ENCODE measurements around the gene PRKAG3. TPM values are rescaled to one million over a fixed set of nuclear protein-coding genes. Genes with fewer than 3 reads are reported as not detected.

Gene PRKAG3
- total and polyA plus RNA-seq, 2 donors (not counting 1 experiment from before 2014, with no cell fraction given), result not detected

- Histone ChIP-seq H3K4me2 (replicated peaks; ENCODE audit: low read depth, low read length, poor library complexity, severe bottlenecking) (no peak overlapping the region), H4K20me1 (ENCODE audit: control insufficient read depth, insufficient read depth, low read length, poor library complexity, severe bottlenecking) (no peaks in the 10 kb centered on the region), H3K79me2 (ENCODE audit: control insufficient read depth, insufficient read depth, low read length) (no peaks in the 10 kb centered on the region), H3K36me3 (replicated peaks in 1 of 2; ENCODE audit: control extremely low read depth in 1 of 2, control insufficient read depth in 1 of 2, extremely low read depth in 1 of 2, insufficient read depth in 2 of 2, low read length in 1 of 2) (no peaks in the 10 kb centered on the region), H3K4me1 (ENCODE audit: control insufficient read depth in 2 of 2, insufficient read depth in 2 of 2, low read length in 2 of 2) (no peaks in the 10 kb centered on the region), H3K9me3 (ENCODE audit: control extremely low read depth in 1 of 3, control insufficient read depth in 2 of 3, insufficient read depth in 1 of 3, low read length in 2 of 3) (no peaks in the 10 kb centered on the region), H2AFZ (ENCODE audit: insufficient read depth, low read depth, low read length, poor library complexity, severe bottlenecking) (no peak overlapping the region), H3K27me3 (replicated peaks in 1 of 4; ENCODE audit: control extremely low read depth in 1 of 4, control insufficient read depth in 3 of 4, insufficient read depth in 4 of 4, low read length in 3 of 4) (peaks cover 0 to 2% (median 0%) of the 10 kb centered on the region in 4 experiments), H3K4me3 (ENCODE audit: control extremely low read depth in 1 of 5, extremely low read depth in 1 of 5, insufficient read depth in 1 of 5, low read depth in 2 of 5, low read length in 4 of 5) (no peak overlapping the region), H3K27ac (ENCODE audit: low read length in 2 of 2) (no peak overlapping the region), H3K9ac (ENCODE audit: low read length) (no peak overlapping the region)
- CTCF ChIA-PET, result no interaction called here
- POLR2A ChIA-PET, result no interaction called here
- DNase-seq (no peak), ATAC-seq (ENCODE audit: low read depth) (no peak)
- H3K27ac Mint-ChIP-seq, result no peak overlapping the region
- TF ChIP-seq EZH2 (IDR thresholded peaks at IDR 0.05; ENCODE audit: borderline replicate concordance, insufficient read depth, low read depth, low read length, poor library complexity, severe bottlenecking) (no peak), CTCF (IDR thresholded peaks at IDR 0.05) (no peak)
- no peaks in the 10 kb centered on the region for H3K4me1 Mint-ChIP-seq
- no peak overlapping the region for H3K4me3 Mint-ChIP-seq
- H3K27me3 Mint-ChIP-seq, result peaks cover 26% of the 10 kb centered on the region
- H3K9me3 Mint-ChIP-seq (ENCODE audit: insufficient read depth), result no peaks in the 10 kb centered on the region
- WGBS (ENCODE audit: insufficient coverage), result 85% methylated on average over 6 of the region's 7 CpGs
- intact Hi-C loops (cut with micrococcal nuclease), result no loop called here
These were observed 9.0 kb downstream of the PRKAG3 start for GRCh38 chr2:218822622-218823021.

- Histone ChIP-seq H3K27me3 (replicated peaks in 1 of 4; ENCODE audit: control extremely low read depth in 1 of 4, control insufficient read depth in 3 of 4, insufficient read depth in 4 of 4, low read length in 3 of 4) (peaks cover 0 to 2% (median 0%) of the 10 kb centered on the region in 4 experiments), H3K9me3 (ENCODE audit: control extremely low read depth in 1 of 3, control insufficient read depth in 2 of 3, insufficient read depth in 1 of 3, low read length in 2 of 3) (no peaks in the 10 kb centered on the region)
- 87% methylated on average over 3 of the region's 9 CpGs for WGBS (ENCODE audit: insufficient coverage)
These were observed 9.9 kb downstream of the PRKAG3 start for GRCh38 chr2:218821605-218822211.

More at GRCh38 chr2:218821605-218822211, 9.9 kb downstream of the PRKAG3 start:
- no peak overlapping the region for H3K4me2 ChIP-seq (replicated peaks; ENCODE audit: low read depth, low read length, poor library complexity, severe bottlenecking)
- ChIA-PET POLR2A (no interaction called here), CTCF (no interaction called here)
- intact Hi-C loops (cut with micrococcal nuclease), result no loop called here
- Mint-ChIP-seq H3K27ac (no peak overlapping the region), H3K27me3 (peaks cover 27% of the 10 kb centered on the region), H3K9me3 (ENCODE audit: insufficient read depth) (no peaks in the 10 kb centered on the region), H3K4me3 (no peak overlapping the region), H3K4me1 (no peaks in the 10 kb centered on the region)
- H3K36me3 ChIP-seq (replicated peaks in 1 of 2; ENCODE audit: control extremely low read depth in 1 of 2, control insufficient read depth in 1 of 2, extremely low read depth in 1 of 2, insufficient read depth in 2 of 2, low read length in 1 of 2), result no peaks in the 10 kb centered on the region
- no peak overlapping the region for H3K27ac ChIP-seq (ENCODE audit: low read length in 2 of 2)
- no peak for DNase-seq
- no peak for ATAC-seq (ENCODE audit: low read depth)
- H3K4me3 ChIP-seq (ENCODE audit: control extremely low read depth in 1 of 5, extremely low read depth in 1 of 5, insufficient read depth in 1 of 5, low read depth in 2 of 5, low read length in 4 of 5), result no peak overlapping the region
- H3K4me1 ChIP-seq (ENCODE audit: control insufficient read depth in 2 of 2, insufficient read depth in 2 of 2, low read length in 2 of 2), result no peaks in the 10 kb centered on the region
- TF ChIP-seq EZH2 (IDR thresholded peaks at IDR 0.05; ENCODE audit: borderline replicate concordance, insufficient read depth, low read depth, low read length, poor library complexity, severe bottlenecking) (no peak), CTCF (IDR thresholded peaks at IDR 0.05) (no peak)
- no peak overlapping the region for H3K9ac ChIP-seq (ENCODE audit: low read length)
- H4K20me1 ChIP-seq (ENCODE audit: control insufficient read depth, insufficient read depth, low read length, poor library complexity, severe bottlenecking), result no peaks in the 10 kb centered on the region
- H2AFZ ChIP-seq (ENCODE audit: insufficient read depth, low read depth, low read length, poor library complexity, severe bottlenecking), result no peak overlapping the region
- no peaks in the 10 kb centered on the region for H3K79me2 ChIP-seq (ENCODE audit: control insufficient read depth, insufficient read depth, low read length)

Data from B cell (primary cell).